Measurements from ENCODE around the gene SPRTN. TPM values are rescaled to one million over a fixed set of nuclear protein-coding genes. Genes with fewer than 3 reads are reported as not detected.
A peak's percentile ranks its signal among the peaks of the same experiment; 100 is the strongest.

SPRTN gene
- polyA plus RNA-seq, 1 experiment, result 10.0 TPM

- H3K4me3 ChIP-seq (ENCODE audit: low read depth, low read length), result no peak overlapping the region
- DNase-seq (ENCODE audit: low read depth), result no peak
- H3K36me3 ChIP-seq (ENCODE audit: control insufficient read depth, insufficient read depth, low read length), result peaks cover 1% of the 10 kb centered on the region
- TF ChIP-seq, protein P1, sequence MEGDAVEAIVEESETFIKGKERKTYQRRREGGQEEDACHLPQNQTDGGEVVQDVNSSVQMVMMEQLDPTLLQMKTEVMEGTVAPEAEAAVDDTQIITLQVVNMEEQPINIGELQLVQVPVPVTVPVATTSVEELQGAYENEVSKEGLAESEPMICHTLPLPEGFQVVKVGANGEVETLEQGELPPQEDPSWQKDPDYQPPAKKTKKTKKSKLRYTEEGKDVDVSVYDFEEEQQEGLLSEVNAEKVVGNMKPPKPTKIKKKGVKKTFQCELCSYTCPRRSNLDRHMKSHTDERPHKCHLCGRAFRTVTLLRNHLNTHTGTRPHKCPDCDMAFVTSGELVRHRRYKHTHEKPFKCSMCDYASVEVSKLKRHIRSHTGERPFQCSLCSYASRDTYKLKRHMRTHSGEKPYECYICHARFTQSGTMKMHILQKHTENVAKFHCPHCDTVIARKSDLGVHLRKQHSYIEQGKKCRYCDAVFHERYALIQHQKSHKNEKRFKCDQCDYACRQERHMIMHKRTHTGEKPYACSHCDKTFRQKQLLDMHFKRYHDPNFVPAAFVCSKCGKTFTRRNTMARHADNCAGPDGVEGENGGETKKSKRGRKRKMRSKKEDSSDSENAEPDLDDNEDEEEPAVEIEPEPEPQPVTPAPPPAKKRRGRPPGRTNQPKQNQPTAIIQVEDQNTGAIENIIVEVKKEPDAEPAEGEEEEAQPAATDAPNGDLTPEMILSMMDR (IDR thresholded peaks at IDR 0.05; ENCODE audit: insufficient read depth, low read depth, low read length), result no peak
- ChIA-PET CTCF (interaction anchor here (0.5 to 1.7 kb wide), 5 partner anchors 17 to 249 kb away, joined by 3 to 8 read pairs (median 3); partner anchors contain the start of genes EXOC8 and SPRTN), POLR2A (no interaction called here)
- no peaks in the 10 kb centered on the region for H3K27me3 ChIP-seq (ENCODE audit: control insufficient read depth, insufficient read depth, low read length)
Measured at GRCh38 chr1:231354330-231355020, 16.4 kb downstream of the SPRTN start.

- no peaks in the 10 kb centered on the region for H3K27me3 ChIP-seq (ENCODE audit: control insufficient read depth, insufficient read depth, low read length)
- POLR2A ChIA-PET, result no interaction called here
- CTCF ChIA-PET, result interaction anchor here (0.5 to 1.7 kb wide), 5 partner anchors 17 to 248 kb away, joined by 3 to 8 read pairs (median 3); partner anchors contain the start of genes EXOC8 and SPRTN
- no peak overlapping the region for H3K4me3 ChIP-seq (ENCODE audit: low read depth, low read length)
- no peak for DNase-seq (ENCODE audit: low read depth)
- peaks cover 1% of the 10 kb centered on the region for H3K36me3 ChIP-seq (ENCODE audit: control insufficient read depth, insufficient read depth, low read length)
- TF ChIP-seq, protein P1 (IDR thresholded peaks at IDR 0.05; ENCODE audit: insufficient read depth, low read depth, low read length), result no peak
Measured at GRCh38 chr1:231355171-231355570, 17.1 kb downstream of the SPRTN start.

- TF ChIP-seq, protein P1 (IDR thresholded peaks at IDR 0.05; ENCODE audit: insufficient read depth, low read depth, low read length), result no peak
- ChIA-PET CTCF (interaction anchor here (0.6 to 2.1 kb wide), 22 partner anchors 9 to 258 kb away, joined by 3 to 12 read pairs (median 3); partner anchors contain the start of genes EXOC8 and SPRTN), POLR2A (no interaction called here)
Measured at GRCh38 chr1:231357187-231357772, 19.2 kb downstream of the SPRTN start.

DNA sequence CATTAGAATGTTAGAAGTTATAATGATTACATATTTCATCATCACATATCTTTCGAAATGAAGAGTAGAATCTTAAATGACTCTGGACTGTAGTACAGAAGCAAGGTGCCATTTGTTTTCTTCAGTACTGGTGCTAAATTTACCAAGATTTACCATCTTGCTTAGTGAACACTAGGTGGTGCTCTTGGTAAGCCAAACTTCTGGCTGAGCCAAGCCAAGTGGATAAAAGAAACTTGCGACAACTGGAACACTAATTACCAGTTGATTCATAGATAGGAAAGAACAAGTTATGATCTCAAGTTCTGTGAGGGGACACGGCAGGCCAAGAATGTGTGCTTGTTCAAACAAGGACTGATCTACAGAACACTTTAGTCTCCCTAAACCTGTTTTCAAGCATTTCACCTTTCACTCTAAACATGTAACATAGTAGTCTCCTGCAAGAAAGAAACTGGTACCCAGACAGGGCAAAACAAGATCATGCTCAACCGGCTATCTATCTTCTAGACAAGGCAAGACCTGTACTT, 19.8 kb downstream of the SPRTN start:
- TF ChIP-seq, protein P1 (IDR thresholded peaks at IDR 0.05; ENCODE audit: insufficient read depth, low read depth, low read length), result peak; percentile 70
- ChIA-PET CTCF (interaction anchor here (0.6 to 2.1 kb wide), 20 partner anchors 9 to 254 kb away, joined by 3 to 12 read pairs (median 3); partner anchors contain the start of genes EXOC8 and SPRTN), POLR2A (no interaction called here)
- DNase-seq (ENCODE audit: low read depth), result peak; percentile 18
- Histone ChIP-seq H3K36me3 (ENCODE audit: control insufficient read depth, insufficient read depth, low read length) (no peaks in the 10 kb centered on the region), H3K27me3 (ENCODE audit: control insufficient read depth, insufficient read depth, low read length) (no peaks in the 10 kb centered on the region), H3K4me3 (ENCODE audit: low read depth, low read length) (no peak overlapping the region)

More at GRCh38 chr1:231357187-231357772, 19.2 kb downstream of the SPRTN start:
- Histone ChIP-seq H3K4me3 (ENCODE audit: low read depth, low read length) (no peak overlapping the region), H3K27me3 (ENCODE audit: control insufficient read depth, insufficient read depth, low read length) (no peaks in the 10 kb centered on the region), H3K36me3 (ENCODE audit: control insufficient read depth, insufficient read depth, low read length) (no peaks in the 10 kb centered on the region; the same call in 1 of the 2 replicates)
- no peak for DNase-seq (ENCODE audit: low read depth)

DNA sequence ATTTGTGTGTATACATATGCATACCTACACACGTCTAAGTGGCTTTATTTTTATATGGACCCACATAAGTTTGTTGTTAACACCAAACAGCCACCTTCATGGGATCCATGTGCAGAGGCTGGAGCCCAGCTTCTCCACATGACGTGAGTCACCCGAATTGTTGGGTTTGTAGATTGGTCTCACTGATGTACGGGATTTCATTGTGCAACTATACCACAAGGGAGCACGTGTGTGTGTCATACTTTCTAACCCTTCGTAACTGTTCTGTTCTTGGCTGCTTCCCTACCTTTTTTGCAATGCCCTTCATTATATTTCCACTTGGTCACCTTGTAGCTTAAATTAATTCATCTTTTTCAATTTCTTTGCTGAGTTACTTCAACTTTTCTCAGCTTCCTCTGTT, 21.0 kb downstream of the SPRTN start:
- POLR2A ChIA-PET, result interaction anchor here (0.6 kb wide), 1 partner anchor 13 kb away, joined by 4 read pairs; no protein-coding TSS in a partner anchor

More for the DNA sequence above, 21.0 kb downstream of the SPRTN start:
- Histone ChIP-seq H3K36me3 (ENCODE audit: control insufficient read depth, insufficient read depth, low read length) (no peaks in the 10 kb centered on the region), H3K4me3 (ENCODE audit: low read depth, low read length) (no peak overlapping the region), H3K27me3 (ENCODE audit: control insufficient read depth, insufficient read depth, low read length) (no peaks in the 10 kb centered on the region)
- peak; percentile 54 for DNase-seq (ENCODE audit: low read depth)
- CTCF ChIA-PET, result interaction anchor here (0.6 to 1.4 kb wide), 4 partner anchors 58 to 232 kb away, joined by 3 to 5 read pairs (median 4); no protein-coding TSS in a partner anchor
- TF ChIP-seq, protein P1 (IDR thresholded peaks at IDR 0.05; ENCODE audit: insufficient read depth, low read depth, low read length), result no peak

All from BJ (cell line).